Measurements from ENCODE around the gene MAX. TPM values are rescaled to one million over a fixed set of nuclear protein-coding genes. Genes with fewer than 3 reads are reported as not detected.

Gene MAX
- total and polyA plus RNA-seq, 9 of the 15 experiments (the other 6 are each of a cell fraction or from before 2014, with no cell fraction given), result 15.4 to 96.5 (median 51.6) TPM

DNA sequence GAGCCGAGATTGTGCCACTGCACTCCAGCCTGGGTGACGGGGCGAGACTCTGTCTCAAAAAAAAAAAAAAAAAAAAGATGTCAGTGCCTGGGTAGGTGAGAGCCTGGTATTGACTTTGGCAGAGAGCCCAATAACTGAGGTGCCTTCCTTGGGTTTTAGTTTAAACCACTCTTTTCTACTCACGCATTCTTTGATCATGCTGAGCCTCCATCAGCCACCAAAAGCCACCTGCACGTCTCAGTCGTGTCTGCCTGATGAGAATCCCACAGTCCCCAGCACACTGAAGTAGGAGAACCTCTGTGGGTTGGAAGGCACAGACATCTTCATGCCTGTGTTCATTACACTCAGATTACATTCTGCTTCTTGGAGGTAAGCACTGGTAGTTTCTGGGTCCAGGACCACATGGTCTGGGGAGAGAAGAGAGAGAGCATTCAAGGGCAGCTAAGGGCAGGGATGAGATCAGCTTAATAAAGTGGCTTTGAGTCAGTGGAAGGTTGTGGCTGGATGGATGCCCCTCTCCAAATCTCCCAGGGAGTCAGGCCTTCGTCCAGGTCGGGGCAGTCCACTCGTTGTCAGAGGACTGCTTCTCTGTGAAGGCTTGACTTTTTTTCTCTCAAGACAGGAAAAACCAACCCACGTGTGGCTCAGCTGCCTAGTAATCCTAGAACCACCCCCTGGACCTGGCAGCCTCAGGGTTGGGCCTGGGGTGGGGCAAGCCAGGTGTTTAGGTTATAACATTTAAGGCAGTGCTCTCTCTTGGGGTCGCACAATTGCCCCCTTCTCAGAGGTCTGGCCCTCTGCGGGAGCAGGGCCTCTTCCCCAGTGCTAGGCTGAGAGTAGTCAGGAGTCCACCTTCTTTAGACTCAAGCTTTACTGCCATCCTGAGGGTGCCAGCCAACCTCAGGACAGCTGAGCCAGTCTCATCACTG, 32.6 kb upstream of the MAX start (continued):
- TF ChIP-seq, protein P1, sequence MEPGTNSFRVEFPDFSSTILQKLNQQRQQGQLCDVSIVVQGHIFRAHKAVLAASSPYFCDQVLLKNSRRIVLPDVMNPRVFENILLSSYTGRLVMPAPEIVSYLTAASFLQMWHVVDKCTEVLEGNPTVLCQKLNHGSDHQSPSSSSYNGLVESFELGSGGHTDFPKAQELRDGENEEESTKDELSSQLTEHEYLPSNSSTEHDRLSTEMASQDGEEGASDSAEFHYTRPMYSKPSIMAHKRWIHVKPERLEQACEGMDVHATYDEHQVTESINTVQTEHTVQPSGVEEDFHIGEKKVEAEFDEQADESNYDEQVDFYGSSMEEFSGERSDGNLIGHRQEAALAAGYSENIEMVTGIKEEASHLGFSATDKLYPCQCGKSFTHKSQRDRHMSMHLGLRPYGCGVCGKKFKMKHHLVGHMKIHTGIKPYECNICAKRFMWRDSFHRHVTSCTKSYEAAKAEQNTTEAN (CRISPR knock-in tag; IDR thresholded peaks at IDR 0.05), result no peak

DNA sequence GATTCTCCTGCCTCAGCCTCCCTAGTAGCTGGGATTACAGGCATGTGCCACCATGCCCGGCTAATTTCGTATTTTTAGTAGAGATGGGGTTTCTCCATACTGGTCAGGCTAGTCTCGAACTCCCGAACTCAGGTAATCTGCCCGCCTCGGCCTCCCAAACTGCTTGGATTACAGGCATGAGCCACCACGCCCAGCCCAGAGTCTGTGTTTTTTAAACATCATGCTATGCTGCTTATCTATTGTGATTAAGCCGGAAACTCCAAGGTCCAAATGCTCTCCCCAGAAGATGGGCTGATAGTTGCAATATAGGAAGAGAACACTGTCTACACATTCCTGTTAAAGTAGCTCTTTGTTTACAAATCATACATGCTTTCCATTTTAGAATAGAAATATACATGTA, 30.5 kb upstream of the MAX start:
- in situ Hi-C loops (cut with MboI) (no loop called here), intact Hi-C loops (cut with micrococcal nuclease) (no loop called here)
- Histone ChIP-seq H3K9me1 (ENCODE audit: control insufficient read depth, insufficient read depth, low read length) (no peaks in the 10 kb centered on the region), H2AFZ (ENCODE audit: low read depth, low read length) (no peak overlapping the region), H3K27ac (ENCODE audit: extremely low read depth, low read depth, low read length) (no peak overlapping the region), H3K79me2 (ENCODE audit: control insufficient read depth, insufficient read depth, low read length) (no peaks in the 10 kb centered on the region), H3K36me3 (ENCODE audit: control insufficient read depth, insufficient read depth, low read length) (no peaks in the 10 kb centered on the region), H3K4me2 (ENCODE audit: insufficient read depth, low read length) (no peak overlapping the region), H3K27me3 (ENCODE audit: control insufficient read depth in 2 of 2, insufficient read depth in 2 of 2, low read length in 2 of 2) (no peaks in the 10 kb centered on the region), H3K4me3 (no peak overlapping the region), H4K20me1 (replicated peaks; ENCODE audit: control insufficient read depth, insufficient read depth, low read length) (no peaks in the 10 kb centered on the region), H3K9me3 (replicated peaks; ENCODE audit: control insufficient read depth, insufficient read depth, low read depth, low read length) (no peaks in the 10 kb centered on the region), H3K4me1 (replicated peaks in 1 of 2; ENCODE audit: control insufficient read depth in 2 of 2, insufficient read depth in 2 of 2, low read length in 2 of 2) (peaks cover 0 to 6% of the 10 kb centered on the region in 2 experiments; a peak in 3 of 5 replicates), H3K9ac (ENCODE audit: insufficient read depth in 1 of 2, low read depth in 2 of 2, low read length in 2 of 2) (no peak overlapping the region)
- no peak for FAIRE-seq
- 9% methylated on average over 8 of the region's 8 CpGs for WGBS (ENCODE audit: insufficient coverage, low coverage, missing lambda C conversion rate)
- BruUV-seq (replicated peaks), result no TSS peak
- ChIA-PET POLR2A (interaction anchor here (0.6 to 0.7 kb wide), 2 partner anchors 16 to 88 kb away, joined by 3 read pairs; no protein-coding TSS in a partner anchor), CTCF (ENCODE audit: low intra/inter-chr PET ratio) (no interaction called here)
- peak in 1 of 4 experiments; percentile 40 for DNase-seq (ENCODE audit: extremely low read depth in 1 of 4, low spot score in 3 of 4)
- ATAC-seq, result peak; percentile 66
- TF ChIP-seq SMAD4 (CRISPR knock-in tag; conservative IDR thresholded peaks at IDR 0.05), result 0 out of 2 replicates have a peak, but pooled peaks have one; percentile 18
- TF ChIP-seq FOXJ2 (tag; IDR thresholded peaks at IDR 0.05), result 0 out of 2 replicates have a peak, but pooled peaks have one; percentile 44
- no peak for TF ChIP-seq POU5F1 (IDR thresholded peaks at IDR 0.05; ENCODE audit: borderline replicate concordance, low read depth, low read length, partially characterized antibody)
- no peak for TF ChIP-seq NFXL1 (CRISPR knock-in tag; IDR thresholded peaks at IDR 0.05)
- TF ChIP-seq, protein P2, sequence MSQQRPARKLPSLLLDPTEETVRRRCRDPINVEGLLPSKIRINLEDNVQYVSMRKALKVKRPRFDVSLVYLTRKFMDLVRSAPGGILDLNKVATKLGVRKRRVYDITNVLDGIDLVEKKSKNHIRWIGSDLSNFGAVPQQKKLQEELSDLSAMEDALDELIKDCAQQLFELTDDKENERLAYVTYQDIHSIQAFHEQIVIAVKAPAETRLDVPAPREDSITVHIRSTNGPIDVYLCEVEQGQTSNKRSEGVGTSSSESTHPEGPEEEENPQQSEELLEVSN (IDR thresholded peaks at IDR 0.05; ENCODE audit: borderline replicate concordance in 1 of 2, extremely low read depth in 1 of 2, insufficient read depth in 1 of 2, insufficient read length in 1 of 2, low read depth in 1 of 2, low read length in 1 of 2, poor library complexity in 1 of 2, severe bottlenecking in 1 of 2), result no peak
- TF ChIP-seq KLF10 (CRISPR knock-in tag; IDR thresholded peaks at IDR 0.05), result no peak
- 0 out of 2 replicates have a peak, but pooled peaks have one; percentile 5 for TF ChIP-seq JUND (IDR thresholded peaks at IDR 0.05; ENCODE audit: borderline replicate concordance, low read depth, low read length)
- TF ChIP-seq JUND (tag; IDR thresholded peaks at IDR 0.05; ENCODE audit: borderline replicate concordance, low read depth, low read length), result no peak
- TF ChIP-seq BCOR (IDR thresholded peaks at IDR 0.05), result 0 out of 2 replicates have a peak, but pooled peaks have one; percentile 27
- TF ChIP-seq, protein P3, sequence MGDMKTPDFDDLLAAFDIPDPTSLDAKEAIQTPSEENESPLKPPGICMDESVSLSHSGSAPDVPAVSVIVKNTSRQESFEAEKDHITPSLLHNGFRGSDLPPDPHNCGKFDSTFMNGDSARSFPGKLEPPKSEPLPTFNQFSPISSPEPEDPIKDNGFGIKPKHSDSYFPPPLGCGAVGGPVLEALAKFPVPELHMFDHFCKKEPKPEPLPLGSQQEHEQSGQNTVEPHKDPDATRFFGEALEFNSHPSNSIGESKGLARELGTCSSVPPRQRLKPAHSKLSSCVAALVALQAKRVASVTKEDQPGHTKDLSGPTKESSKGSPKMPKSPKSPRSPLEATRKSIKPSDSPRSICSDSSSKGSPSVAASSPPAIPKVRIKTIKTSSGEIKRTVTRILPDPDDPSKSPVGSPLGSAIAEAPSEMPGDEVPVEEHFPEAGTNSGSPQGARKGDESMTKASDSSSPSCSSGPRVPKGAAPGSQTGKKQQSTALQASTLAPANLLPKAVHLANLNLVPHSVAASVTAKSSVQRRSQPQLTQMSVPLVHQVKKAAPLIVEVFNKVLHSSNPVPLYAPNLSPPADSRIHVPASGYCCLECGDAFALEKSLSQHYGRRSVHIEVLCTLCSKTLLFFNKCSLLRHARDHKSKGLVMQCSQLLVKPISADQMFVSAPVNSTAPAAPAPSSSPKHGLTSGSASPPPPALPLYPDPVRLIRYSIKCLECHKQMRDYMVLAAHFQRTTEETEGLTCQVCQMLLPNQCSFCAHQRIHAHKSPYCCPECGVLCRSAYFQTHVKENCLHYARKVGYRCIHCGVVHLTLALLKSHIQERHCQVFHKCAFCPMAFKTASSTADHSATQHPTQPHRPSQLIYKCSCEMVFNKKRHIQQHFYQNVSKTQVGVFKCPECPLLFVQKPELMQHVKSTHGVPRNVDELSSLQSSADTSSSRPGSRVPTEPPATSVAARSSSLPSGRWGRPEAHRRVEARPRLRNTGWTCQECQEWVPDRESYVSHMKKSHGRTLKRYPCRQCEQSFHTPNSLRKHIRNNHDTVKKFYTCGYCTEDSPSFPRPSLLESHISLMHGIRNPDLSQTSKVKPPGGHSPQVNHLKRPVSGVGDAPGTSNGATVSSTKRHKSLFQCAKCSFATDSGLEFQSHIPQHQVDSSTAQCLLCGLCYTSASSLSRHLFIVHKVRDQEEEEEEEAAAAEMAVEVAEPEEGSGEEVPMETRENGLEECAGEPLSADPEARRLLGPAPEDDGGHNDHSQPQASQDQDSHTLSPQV (IDR thresholded peaks at IDR 0.05), result no peak
- no peak for TF ChIP-seq MAFF (IDR thresholded peaks at IDR 0.05; ENCODE audit: low read length)

Data from K562 (cell line).